ENCODE results near the gene F8. TPM values are rescaled to one million over a fixed set of nuclear protein-coding genes. Genes with fewer than 3 reads are reported as not detected.

The F8 gene
- total RNA-seq, 2 donors from 2014 or later: 5.5 to 6.0 TPM

DNA sequence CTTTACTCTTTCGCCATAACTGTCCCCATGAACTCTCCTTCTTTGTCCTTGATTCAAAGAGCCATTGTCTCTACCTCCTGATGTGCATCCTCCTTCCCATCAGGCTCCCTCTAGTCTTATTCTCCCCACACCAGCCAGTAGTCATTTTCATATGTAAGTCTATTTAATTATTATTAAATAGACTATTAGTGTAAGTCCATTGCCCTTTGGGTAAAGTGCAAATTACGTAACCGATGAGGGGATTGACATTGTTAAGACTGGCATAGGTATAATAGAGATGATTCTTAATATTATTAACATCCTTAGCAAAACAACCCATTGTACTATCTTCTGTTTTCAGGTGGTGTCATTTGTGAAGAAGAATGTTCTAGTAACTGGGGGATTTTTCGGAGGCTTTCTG, 31.7 kb upstream of the F8 start:
- no peak overlapping the region for H3K4me3 ChIP-seq (ENCODE audit: low read length)
- H3K4me1 Mint-ChIP-seq: peaks cover 1% of the 10 kb centered on the region
- peaks cover 5% of the 10 kb centered on the region for H3K36me3 ChIP-seq (ENCODE audit: control insufficient read depth, insufficient read depth, low read length)
- H3K9me3 Mint-ChIP-seq: peaks cover 49% of the 10 kb centered on the region
- H3K27me3 Mint-ChIP-seq (ENCODE audit: insufficient read depth): no peaks in the 10 kb centered on the region
- H3K9me3 ChIP-seq (ENCODE audit: control insufficient read depth, low read length): no peaks in the 10 kb centered on the region
- H3K27me3 ChIP-seq (ENCODE audit: control insufficient read depth, insufficient read depth, low read length, poor library complexity, severe bottlenecking): no peaks in the 10 kb centered on the region
- no peak overlapping the region for H3K27ac ChIP-seq (ENCODE audit: low read depth, low read length)
- peaks cover 9% of the 10 kb centered on the region for H3K36me3 Mint-ChIP-seq (ENCODE audit: low read depth)
- no peak overlapping the region for H3K4me3 Mint-ChIP-seq
- H3K9ac ChIP-seq (ENCODE audit: extremely low read depth, low read length, poor library complexity, severe bottlenecking): no peak overlapping the region
- H3K27ac Mint-ChIP-seq: no peak overlapping the region
- DNase-seq: no peak
- TF ChIP-seq, protein P1, sequence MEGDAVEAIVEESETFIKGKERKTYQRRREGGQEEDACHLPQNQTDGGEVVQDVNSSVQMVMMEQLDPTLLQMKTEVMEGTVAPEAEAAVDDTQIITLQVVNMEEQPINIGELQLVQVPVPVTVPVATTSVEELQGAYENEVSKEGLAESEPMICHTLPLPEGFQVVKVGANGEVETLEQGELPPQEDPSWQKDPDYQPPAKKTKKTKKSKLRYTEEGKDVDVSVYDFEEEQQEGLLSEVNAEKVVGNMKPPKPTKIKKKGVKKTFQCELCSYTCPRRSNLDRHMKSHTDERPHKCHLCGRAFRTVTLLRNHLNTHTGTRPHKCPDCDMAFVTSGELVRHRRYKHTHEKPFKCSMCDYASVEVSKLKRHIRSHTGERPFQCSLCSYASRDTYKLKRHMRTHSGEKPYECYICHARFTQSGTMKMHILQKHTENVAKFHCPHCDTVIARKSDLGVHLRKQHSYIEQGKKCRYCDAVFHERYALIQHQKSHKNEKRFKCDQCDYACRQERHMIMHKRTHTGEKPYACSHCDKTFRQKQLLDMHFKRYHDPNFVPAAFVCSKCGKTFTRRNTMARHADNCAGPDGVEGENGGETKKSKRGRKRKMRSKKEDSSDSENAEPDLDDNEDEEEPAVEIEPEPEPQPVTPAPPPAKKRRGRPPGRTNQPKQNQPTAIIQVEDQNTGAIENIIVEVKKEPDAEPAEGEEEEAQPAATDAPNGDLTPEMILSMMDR (conservative IDR thresholded peaks at IDR 0.05): no peak
- 93% methylated on average over 1 of the region's 4 CpGs; no CpG with 5 or more reads in 1 of the 2 experiments for WGBS, 2 experiments (ENCODE audit: insufficient coverage in 1 of 2, insufficient read length in 1 of 2)
- H3K4me1 ChIP-seq (ENCODE audit: control insufficient read depth, insufficient read depth, low read length): no peaks in the 10 kb centered on the region

DNA sequence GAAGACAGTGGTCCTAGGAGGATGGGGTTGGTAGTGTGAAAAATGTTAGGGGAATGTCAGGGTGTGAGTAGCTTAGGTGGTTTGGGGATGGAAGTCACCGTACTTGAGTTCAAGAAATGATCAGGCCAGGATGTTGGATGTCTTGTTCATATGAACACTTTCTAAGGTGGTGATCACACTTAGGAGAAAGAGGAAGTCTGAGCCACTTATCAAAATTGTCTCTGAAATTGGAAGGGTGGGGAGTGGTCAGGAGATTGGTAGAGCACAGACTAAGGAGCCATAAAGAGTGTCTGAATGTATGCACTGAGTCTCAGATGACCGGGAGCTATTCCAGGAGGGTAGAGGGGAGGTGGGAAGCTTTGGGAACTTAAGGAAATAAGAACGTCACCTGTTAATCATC, 31.1 kb upstream of the F8 start:
- no peak overlapping the region for H3K4me3 ChIP-seq (ENCODE audit: low read length)
- TF ChIP-seq, protein P1 (conservative IDR thresholded peaks at IDR 0.05): no peak
- no peak overlapping the region for H3K4me3 Mint-ChIP-seq

DNA sequence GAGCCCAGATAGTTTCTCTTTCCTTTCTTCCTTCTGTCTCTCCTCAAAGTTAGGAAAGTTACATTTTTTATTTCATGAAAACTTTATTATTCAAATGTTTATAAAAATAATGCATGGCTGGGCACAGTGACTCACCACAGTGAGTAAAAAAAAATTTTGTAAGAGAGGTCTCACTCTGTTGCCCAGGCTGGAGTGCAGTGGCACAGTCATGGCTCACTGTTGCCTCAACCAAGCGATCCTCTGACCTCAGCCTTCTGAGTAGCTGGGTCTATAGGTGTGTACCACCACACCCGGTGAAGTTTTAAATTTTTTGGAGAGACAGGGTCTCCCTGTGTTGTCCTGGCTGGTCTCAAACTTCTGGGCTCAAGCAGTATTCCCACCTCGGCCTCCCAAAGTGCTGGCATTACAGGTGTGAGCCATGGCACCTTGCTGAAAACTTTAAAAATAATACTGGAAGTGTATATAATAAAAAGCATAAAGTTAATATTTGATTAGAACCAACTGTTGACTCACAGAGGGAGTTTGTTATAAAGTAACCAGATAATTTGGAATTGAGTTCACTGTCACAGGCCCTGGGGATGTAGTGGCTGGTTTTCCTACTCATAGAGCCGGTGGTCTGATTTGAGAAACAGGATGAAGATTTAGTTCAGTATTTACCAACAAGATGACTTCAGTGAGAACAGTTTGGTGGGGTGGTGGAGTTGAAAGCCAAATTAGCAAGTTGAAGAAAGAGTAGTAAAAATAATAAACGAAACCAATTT, 30.4 kb upstream of the F8 start:
- H3K4me1 Mint-ChIP-seq: peaks cover 5% of the 10 kb centered on the region
- WGBS, 2 experiments (ENCODE audit: insufficient coverage in 1 of 2, insufficient read length in 1 of 2): 99 to 100% methylated on average over 1 to 5 of the region's 5 CpGs
- Histone ChIP-seq H3K36me3 (ENCODE audit: control insufficient read depth, insufficient read depth, low read length) (peaks cover 5% of the 10 kb centered on the region), H3K4me3 (ENCODE audit: low read length) (no peak overlapping the region), H3K9me3 (ENCODE audit: control insufficient read depth, low read length) (no peaks in the 10 kb centered on the region), H3K27ac (ENCODE audit: low read depth, low read length) (no peak overlapping the region), H3K27me3 (ENCODE audit: control insufficient read depth, insufficient read depth, low read length, poor library complexity, severe bottlenecking) (no peaks in the 10 kb centered on the region), H3K9ac (ENCODE audit: extremely low read depth, low read length, poor library complexity, severe bottlenecking) (no peak overlapping the region), H3K4me1 (ENCODE audit: control insufficient read depth, insufficient read depth, low read length) (no peaks in the 10 kb centered on the region)
- H3K36me3 Mint-ChIP-seq (ENCODE audit: low read depth): peaks cover 9% of the 10 kb centered on the region
- H3K9me3 Mint-ChIP-seq: peaks cover 53% of the 10 kb centered on the region
- no peaks in the 10 kb centered on the region for H3K27me3 Mint-ChIP-seq (ENCODE audit: insufficient read depth)
- TF ChIP-seq, protein P1 (conservative IDR thresholded peaks at IDR 0.05): no peak
- DNase-seq: no peak
- H3K4me3 Mint-ChIP-seq: no peak overlapping the region
- no peak overlapping the region for H3K27ac Mint-ChIP-seq

More for the DNA sequence above, 31.1 kb upstream of the F8 start:
- Mint-ChIP-seq H3K4me1 (peaks cover 5% of the 10 kb centered on the region), H3K27me3 (ENCODE audit: insufficient read depth) (no peaks in the 10 kb centered on the region), H3K27ac (no peak overlapping the region), H3K9me3 (peaks cover 51% of the 10 kb centered on the region), H3K36me3 (ENCODE audit: low read depth) (peaks cover 9% of the 10 kb centered on the region)
- Histone ChIP-seq H3K27ac (ENCODE audit: low read depth, low read length) (no peak overlapping the region), H3K9me3 (ENCODE audit: control insufficient read depth, low read length) (no peaks in the 10 kb centered on the region), H3K36me3 (ENCODE audit: control insufficient read depth, insufficient read depth, low read length) (peaks cover 5% of the 10 kb centered on the region), H3K27me3 (ENCODE audit: control insufficient read depth, insufficient read depth, low read length, poor library complexity, severe bottlenecking) (no peaks in the 10 kb centered on the region), H3K4me1 (ENCODE audit: control insufficient read depth, insufficient read depth, low read length) (no peaks in the 10 kb centered on the region), H3K9ac (ENCODE audit: extremely low read depth, low read length, poor library complexity, severe bottlenecking) (no peak overlapping the region)
- WGBS, 2 experiments (ENCODE audit: insufficient coverage in 1 of 2, insufficient read length in 1 of 2): 95 to 100% methylated on average over 1 to 3 of the region's 3 CpGs
- no peak for DNase-seq
